ENCODE data around the gene BRI3BP.
A peak's percentile ranks its signal among the peaks of the same experiment; 100 is the strongest.

BRI3BP gene, protein sequence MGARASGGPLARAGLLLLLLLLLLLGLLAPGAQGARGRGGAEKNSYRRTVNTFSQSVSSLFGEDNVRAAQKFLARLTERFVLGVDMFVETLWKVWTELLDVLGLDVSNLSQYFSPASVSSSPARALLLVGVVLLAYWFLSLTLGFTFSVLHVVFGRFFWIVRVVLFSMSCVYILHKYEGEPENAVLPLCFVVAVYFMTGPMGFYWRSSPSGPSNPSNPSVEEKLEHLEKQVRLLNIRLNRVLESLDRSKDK
- total RNA-seq: 12.3 to 17.0 (median 13.5) reads per million in 4 donors

DNA sequence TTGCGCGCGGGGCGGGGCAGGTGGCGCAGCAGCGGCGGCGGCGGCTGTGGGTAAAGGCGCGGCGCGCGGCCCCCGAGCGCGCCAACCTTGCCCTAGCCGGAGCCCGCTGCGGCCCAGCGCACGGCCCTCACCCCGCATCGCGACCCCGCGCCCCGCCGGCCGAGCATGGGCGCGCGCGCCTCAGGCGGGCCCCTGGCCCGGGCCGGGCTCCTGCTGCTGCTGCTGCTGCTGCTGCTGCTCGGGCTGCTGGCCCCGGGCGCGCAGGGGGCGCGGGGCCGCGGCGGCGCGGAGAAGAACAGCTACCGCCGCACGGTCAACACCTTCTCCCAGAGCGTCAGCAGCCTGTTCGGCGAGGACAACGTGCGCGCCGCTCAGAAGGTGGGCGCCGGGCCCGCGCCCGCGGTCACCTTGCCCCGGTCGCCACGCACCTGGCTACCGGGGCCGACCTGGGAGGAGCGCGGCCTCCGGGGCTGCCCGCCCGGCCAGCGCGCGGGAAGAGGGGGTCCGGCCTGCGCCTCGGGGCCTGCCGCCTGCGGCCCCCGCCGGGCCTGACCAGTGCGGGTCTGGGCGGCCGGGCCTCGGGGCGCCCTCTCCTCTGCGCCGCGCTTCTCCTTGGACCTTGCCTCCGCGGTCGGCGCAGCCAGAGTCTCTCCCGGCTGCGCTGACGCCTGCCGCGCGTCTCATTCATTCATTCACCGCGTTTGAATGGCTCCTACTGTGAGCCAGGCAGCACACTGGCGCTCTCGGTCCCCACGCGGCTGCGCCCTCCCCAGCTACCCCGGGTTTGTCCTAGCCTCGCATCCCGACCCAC is at the start of gene BRI3BP:
Gene BRI3BP, plus strand, starts transcription at position 20 of the 811 bp plus-strand sequence. Its CDS starts 146 bp downstream, at position 166.
- DNase-seq: peak in 3 of 5 donors; percentile 43 to 73 (median 47)

GRCh38 chr12:124946447-124946793 is 47.0 kb upstream of the BRI3BP start:
- no peak for DNase-seq

DNA sequence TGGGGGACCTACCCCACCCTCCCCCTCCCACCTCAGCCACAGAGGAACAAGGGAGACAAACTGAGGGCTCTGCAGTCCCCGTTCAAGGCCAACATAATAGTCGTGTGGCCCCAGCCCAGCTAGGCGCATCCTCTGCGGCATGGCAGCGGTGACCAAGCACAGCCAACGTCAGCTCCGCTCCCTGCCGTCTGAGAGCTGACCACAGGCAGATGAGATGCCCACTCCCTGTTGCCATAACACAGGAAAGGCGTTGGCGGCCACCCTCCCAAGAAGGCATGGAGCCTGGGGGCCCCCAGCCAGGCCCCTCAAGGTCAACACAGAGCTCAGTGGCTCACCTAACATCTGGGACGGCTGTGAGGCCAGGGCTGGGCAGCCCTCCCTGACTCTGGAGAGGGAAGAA is 46.4 kb upstream of the BRI3BP start:
- no peak for DNase-seq

DNA sequence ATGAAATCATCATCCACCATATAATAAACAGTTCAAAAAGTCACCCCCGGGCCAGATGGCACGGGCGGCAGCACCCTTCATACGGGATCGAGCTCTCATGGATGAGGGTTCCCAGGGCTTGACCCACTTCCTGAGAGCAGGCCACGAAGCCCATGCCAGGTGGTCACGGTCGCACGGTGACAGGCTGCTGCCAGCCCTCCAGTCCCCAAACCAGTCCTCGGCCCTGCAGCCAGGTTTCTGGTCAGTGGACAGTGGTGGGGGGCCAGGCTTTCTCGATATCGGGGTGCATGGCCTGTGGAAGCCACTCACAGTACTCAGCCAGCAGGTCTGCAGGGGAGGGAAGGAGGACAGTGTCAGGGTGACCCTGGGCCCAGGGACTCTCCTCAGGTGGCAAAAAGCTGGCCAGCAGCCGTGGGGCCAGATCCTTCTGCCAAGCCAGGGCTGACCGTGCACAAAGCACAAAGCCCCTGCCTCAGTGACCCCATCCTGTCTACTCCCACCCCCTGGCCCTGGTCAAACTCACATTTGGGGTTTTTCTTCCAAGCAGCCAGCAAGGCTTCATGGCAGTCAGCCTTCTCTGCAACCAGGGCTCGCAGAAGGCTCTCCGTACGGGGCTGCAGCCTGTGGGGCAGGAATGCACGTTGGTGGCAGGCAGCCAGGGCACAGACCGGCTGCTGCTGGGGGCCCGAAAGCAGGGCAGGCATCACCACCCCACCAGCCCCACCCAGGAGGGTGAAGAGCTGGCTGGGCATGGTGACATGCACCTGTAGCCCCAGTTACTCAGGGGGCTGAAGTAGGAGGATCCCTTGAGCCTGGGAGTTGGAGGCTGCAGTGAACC is 45.7 kb upstream of the BRI3BP start:
- no peak for DNase-seq

DNA sequence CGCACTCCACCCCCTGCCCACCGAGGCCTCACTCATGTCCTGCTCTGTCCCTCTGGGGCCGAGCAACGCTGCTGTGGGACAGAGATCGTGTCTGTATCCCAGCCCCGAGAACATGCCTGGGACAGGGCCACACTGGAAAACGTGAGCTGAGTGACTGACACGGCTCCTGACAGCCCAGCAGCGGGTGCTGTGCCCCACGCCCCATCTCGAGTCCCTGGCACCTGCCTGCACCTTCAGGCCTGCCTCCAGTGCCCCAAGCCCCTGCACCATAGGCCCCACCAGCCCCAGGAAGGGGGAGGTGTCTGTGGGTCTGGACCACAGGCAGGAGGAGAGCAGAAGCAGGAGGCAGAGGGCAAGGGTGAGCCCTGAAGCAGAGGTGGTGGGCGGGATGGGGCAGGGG is 44.4 kb upstream of the BRI3BP start:
- DNase-seq: no peak

DNA sequence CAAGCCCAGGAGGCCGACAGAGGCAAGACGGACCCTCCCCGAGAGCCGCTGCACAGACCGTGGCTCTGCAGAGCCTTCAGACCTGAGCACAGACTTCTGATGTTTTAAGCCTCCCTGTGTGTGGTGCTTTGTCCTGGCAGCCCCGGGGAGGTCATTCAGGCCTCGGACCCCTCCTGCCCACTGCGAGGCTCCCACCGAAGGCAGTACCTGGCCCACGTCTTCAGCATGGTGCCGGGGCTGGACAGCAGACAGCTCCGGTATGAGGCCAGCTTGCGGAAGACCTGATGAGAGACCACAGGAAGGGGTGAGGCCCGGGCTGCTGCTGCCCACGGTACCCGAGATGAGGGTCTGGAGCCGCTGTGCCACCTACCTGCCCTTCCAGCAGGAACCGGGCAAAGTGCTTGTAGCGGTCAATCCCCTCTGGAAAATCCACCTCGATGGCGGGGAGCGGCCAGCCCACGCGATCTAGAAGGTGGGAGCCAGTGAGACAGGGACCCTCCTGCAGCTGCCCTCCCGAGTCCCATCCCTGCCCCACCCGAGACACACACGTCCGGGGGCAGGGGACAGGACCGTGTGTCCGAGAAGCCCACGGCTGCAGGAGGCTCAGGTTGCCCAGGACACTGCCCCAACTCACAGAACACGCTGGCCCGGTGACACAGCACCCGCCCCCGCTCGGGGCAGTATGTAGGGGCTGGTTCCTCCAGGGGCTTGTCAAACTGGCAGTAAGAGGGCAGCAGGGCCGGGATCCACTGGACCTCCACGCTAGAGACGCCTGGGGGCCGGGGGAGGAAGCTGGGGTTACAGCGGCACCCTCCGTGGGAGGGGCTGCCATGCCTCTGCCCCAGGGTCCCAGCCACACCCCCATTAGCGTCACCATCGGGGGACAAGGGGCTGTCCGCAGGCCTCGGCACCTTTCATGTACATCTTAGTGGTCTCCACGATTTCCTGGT is 43.4 kb upstream of the BRI3BP start:
- DNase-seq: no peak

DNA sequence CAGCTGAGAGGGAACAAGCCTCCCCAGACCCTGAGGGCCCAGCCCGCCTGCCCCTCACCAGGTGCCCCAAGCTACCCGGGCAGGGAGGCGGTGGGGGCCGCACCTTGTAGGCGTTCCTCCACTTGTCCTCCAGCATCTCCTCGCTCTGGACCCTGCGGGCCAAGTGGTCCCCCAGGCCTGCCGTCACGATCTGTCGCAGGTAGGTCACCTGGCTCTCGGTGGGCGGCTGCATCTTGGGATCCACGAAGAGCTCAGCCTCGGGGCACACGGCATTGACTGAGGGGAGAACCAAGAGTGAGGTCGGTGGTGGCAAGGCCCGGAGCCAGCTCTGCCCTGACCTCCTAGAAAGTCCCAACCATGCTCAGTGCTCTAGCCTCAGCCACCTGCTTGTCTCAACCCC is 41.1 kb upstream of the BRI3BP start:
- DNase-seq: no peak

GRCh38 chr12:124952801-124953200 is 40.6 kb upstream of the BRI3BP start:
- DNase-seq: no peak

DNA sequence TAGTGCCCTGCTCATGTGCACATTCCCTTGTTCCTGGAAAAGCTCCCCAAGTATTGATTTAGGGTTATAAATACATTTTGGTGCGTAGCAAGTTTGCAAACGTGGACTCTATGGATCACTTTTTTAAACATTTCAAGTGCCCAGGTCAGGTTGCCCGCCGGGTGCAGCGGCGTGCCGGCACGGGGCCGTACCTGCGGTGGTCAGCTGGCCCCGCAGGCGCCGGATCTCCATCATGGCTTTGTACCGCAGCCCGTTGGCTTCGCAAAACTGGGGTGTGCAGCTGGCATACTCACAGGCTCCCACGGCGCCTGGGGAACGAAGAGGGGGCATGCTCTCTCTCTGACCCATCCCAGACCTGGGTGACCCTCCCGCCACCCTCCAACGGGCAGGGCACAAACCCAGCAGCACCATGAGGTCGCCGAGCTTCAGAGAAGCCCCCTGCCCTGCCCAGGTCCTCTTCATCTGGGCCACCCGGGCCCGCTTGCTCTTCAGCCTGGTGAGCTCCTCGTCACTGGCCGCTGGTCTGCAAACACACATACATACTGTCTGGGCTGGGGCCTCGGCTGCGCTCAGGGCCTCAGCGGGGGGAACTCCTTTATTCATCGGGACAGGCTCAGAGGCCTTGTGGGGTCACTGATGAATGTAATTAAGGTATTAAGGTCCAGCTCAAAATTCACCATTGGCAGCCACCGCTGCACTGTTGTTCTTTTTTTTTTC is 39.6 kb upstream of the BRI3BP start:
- no peak for DNase-seq

DNA sequence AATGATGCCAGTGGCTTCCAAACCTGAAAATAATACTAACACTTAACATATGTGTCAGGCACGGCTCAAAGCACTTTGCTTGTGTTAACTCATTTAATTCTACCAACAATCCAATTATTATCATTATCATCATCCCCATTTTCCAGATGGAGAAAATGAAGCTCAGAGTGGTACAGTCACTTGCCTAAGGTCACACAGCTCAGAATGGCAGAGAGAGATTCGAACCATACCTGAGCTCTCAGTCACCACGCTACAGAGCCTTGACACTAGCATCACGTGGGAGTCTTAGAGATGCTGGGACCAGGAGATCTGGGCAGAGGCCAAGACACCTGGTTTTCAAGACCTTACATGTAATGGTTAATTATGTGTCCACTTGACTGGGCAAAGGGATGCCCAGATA is 38.7 kb upstream of the BRI3BP start:
- DNase-seq: no peak

DNA sequence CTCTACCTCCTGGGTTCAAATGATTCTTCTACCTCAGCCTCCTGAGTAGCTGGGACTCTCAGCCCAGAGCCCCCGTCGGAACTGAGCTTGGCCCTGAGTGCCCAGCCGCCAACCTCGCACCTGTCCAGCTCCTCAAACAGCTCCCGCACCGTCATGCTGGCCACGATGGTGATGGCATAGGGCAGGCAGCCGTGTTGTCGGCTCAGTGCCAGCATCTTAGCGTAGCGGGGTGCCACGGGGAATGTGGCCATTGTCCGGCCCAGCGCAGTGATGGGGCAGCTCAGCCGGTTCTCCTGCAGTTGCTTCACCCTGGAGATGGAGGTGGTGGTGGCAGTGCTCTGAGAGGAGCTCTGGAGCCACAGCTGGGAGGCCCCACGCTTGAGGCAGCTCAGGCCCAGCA is 36.9 kb upstream of the BRI3BP start:
- DNase-seq: no peak

DNA sequence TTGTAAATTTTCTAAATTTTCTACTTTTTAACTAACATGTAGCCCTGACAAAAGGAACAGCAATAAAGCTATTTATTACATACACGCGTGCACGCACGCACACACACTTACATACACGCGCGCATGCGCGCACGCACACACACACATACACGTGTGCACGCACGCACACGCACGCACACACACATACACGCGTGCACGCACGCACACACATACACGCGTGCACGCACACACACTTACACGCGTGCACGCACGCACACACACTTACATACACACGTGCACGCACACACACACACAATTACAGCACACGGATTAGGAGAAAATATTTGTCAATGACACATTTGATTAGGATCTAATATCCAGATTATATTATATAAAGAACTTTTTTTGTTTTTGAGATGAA is 32.4 kb upstream of the BRI3BP start:
- DNase-seq: no peak

- DNase-seq: no peak
These were observed 30.2 kb upstream of the BRI3BP start for GRCh38 chr12:124963211-124963610.

DNA sequence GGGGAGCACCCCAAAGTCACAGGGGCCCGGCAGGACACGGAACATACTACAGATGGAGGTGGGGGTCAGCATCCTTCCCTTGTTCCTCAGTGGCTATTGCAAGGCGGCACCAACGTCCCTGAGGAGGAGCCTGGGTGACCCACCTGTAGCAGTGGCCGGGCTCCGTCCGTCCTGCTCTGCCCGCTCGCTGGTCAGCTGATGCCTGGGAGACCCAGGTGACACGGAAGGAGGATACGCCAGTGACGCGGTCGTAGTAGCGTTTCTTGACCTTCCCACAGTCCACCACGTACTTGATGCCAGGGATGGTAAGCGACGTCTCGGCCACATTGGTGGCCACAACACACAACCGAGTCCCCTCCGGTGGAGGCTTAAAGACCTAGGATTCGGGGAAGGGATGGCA is 29.2 kb upstream of the BRI3BP start:
- DNase-seq: no peak

DNA sequence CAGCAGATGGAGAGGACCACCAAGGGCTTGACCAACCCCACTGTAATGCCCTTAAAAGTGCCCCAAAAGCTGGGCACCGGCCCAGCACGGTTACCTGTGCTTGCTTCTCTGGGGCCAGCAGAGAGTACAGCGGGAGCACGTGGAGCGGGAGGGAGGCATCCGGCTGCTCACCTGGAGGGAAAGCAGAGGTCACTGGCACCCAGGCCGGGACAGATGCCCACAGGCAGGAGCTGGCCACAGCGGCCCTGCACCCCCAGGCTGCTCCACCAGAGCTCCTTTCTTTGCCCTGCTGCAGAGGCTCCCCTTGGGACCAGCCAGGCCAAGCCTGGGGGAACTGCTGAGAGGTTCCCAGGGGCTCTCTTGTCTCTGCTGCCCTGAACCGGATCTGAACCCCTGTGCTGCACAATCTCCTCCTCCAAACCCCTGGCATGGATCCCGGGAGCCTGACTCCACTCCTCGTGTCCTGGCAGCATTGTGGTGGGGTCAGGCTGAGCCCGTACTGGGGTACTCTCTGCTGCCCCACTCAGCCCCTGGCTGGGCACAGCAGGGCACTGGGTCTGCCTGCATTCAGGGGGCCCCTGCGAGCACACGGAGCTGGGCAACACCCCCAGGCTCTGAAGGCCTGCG is 28.5 kb upstream of the BRI3BP start:
- DNase-seq: no peak

DNA sequence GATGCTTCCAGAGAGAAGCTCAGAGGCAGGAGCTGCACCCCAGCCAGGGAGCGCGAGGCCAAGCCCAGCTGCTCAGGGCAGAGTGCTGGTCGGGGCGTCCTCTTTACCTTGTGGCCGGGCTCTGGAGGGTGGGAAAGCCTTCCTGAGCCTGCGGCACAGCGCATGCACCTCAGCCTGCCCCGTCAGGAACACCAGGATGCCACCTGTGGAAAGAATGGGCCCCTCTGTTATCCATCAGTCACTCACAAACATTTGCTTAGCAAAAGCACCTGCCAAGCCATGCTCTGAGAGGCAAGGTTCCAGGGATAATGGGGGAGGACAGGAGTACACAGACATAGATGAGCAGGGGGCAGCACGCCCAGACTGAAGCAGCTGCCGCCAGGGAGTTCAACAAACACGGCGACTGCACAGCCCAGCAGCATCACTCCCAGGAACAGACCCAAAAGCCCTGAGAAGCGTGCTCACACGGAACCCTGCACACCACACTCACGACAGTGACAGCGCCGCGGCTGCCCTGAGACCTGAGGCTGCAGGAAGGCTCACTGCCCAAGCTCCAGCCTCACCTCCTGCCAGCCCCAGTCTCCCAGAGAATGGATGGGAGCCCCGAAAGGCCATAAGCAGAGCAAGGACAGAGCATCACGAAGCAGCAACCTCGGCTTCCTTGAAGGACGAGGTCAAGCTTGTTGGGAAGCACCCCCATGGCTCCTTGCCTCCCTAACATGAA is 26.3 kb upstream of the BRI3BP start:
- no peak for DNase-seq

DNA sequence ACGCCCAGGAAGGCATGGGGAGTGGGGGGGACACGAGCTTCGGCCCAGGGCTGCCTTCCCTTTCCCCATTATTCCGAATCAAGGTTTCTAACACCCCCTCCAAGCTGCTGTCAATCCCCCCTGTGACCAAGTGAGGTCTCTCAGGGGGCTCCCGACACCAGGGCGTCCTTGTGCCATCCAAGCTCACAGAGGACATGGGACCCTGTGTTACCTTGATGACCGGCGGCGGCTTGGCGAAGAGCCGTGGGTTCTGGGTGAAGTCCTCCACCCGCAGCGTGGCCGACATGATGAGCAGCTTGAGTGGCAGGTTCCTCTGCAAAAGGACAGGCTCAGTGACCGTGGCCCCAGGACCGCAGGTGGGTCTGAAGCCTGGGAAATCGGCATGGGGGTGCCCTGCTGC is 24.8 kb upstream of the BRI3BP start:
- no peak for DNase-seq

GRCh38 chr12:124970647-124971402 is 22.6 kb upstream of the BRI3BP start:
- no peak for DNase-seq

- no peak for DNase-seq
These were observed 21.8 kb upstream of the BRI3BP start for GRCh38 chr12:124971603-124972002.

- no peak for DNase-seq
These were observed 21.2 kb upstream of the BRI3BP start for GRCh38 chr12:124972211-124972610.
